Measurements from ENCODE around the gene PRDM11. TPM values are rescaled to one million over a fixed set of nuclear protein-coding genes. Genes with fewer than 3 reads are reported as not detected.

PRDM11 gene
- total RNA-seq, 1 donor from 2014 or later, result 20.7 TPM

DNA sequence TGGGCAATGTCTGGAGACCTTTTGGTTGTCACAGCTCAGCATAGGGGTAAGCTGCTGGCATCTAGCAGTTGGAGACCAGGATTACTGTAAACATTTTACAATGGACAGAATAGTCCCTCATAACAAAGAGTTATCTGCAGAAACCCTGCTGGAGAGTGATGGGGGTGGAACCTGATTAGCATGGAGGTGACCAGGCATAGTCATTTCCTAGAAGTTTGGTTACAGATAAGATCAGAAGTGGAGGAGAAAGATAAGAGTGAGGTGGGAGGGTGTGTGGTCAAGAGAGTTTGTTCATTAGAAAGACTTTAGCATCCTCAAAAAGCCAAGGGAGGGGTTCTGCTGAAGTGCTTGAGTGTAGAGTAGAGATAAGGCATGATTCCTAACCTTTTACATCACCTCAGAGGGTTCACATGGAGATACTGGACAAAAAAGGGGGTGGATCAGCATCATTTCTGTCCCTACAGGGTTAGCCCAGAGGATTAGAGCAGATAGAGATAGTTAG lies 38.8 kb downstream of the PRDM11 start:
- intact Hi-C loops (cut with DNase I), result loop anchor here (10.0 kb wide), 1 partner anchor 50 kb away; no protein-coding TSS in a partner anchor
- no peak for DNase-seq (ENCODE audit: low spot score)

DNA sequence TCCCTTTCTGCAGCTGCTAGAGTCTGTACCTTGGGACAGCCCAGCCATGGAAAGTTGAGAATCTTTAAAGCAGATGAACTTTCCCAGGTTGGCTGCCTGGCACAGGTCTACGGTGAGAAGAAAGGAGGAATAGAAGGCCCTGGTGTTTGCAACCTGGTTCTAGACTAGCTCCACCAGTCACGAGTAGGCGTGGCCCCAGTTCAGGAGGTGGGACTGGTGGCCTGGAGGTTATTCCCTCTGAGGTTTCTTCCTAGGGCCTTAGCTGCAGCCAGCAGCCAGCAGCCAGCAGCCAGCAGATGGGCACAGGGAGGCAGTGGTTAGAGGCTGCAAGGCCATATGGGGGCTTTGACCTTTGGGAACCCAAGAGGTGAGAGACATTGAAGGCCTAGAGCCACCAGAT lies 40.9 kb downstream of the PRDM11 start:
- intact Hi-C loops (cut with DNase I), result loop anchor here (10.0 kb wide), 1 partner anchor 47 kb away; no protein-coding TSS in a partner anchor
- DNase-seq (ENCODE audit: low spot score), result no peak

DNA sequence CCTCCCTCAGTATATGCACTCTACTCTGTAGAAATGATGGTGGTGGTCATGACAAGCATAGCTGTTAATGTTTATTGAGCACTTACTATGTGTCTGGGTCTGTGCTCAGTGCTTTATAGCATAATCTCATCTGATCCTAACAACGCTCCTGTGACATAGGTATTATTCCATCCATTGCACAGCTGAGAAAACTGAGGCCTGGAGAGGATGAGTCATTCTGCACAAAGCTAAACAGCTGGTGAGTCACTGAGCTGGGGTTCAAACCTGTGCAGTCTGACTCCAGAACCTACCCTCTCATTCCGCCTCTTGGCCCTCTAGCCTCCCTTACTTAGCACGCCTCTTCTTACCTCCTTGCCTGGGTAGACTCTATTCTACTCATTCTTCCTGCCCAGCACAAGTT lies 41.7 kb downstream of the PRDM11 start:
- no peak for DNase-seq (ENCODE audit: low spot score)
- intact Hi-C loops (cut with DNase I), result loop anchor here (10.0 kb wide), 1 partner anchor 47 kb away; no protein-coding TSS in a partner anchor

DNA sequence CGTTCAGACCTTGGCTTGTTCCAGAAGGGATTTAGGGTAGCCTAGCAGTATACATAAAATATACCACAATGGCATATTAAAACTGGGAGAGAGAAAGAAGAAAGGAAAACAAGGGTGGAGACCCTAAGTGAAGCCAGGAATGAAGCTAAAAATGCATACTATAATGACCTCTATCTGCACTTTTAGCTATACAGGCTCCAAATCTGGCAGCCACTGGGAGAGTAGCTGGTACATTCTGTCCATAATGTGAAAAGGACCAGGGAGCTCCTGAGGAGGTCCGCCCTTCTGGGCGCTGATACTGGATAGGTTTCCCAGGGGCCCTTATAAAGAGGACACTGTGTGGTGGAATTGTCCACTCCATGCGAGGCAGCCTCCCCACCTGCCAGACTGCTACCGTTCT lies 42.8 kb downstream of the PRDM11 start:
- intact Hi-C loops (cut with DNase I), result loop anchor here (10.0 kb wide), 1 partner anchor 46 kb away; no protein-coding TSS in a partner anchor
- DNase-seq (ENCODE audit: low spot score), result no peak

DNA sequence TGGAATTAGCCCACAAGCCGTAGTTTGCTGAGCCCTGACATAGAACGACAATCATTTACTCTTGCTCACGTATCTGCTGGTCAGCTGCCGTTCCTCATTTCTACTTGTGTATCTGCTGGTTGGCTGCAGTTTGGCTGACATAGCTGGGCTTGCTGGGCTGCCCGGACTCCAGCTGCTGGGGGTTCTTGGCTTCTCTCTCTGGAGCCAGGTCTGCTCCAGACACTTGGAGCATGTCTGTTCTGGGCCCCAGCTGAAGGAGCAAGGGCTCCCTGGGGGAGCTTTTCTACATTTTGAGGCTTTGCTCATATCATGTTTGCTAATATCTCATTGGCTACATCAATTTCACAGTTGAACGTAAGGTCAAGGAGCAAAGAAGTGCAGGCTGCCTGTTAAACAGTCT lies 47.3 kb downstream of the PRDM11 start:
- intact Hi-C loops (cut with DNase I), result no loop called here
- no peak for DNase-seq (ENCODE audit: low spot score)

DNA sequence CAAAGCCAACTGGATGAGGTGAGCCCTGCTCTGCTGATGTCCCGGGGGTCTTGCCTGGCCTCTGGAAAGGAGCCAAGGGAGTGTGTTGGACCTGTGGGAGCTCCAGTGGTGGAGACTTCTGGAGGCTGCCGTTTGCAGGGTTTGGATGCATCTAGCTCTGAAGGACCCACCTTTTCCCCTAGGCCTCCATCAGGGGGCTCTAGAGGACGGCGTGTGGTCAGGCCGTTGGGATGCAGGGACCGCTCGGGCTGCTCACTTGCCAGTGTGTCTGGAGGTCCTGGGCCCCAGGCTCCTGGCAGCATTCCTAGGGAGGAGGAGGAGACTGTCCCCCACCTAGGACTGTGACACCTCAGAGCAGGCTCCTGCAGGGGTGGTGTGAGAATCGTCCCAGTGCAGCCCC lies 58.3 kb downstream of the PRDM11 start:
- no peak for DNase-seq (ENCODE audit: low spot score)
- intact Hi-C loops (cut with DNase I), result no loop called here

DNA sequence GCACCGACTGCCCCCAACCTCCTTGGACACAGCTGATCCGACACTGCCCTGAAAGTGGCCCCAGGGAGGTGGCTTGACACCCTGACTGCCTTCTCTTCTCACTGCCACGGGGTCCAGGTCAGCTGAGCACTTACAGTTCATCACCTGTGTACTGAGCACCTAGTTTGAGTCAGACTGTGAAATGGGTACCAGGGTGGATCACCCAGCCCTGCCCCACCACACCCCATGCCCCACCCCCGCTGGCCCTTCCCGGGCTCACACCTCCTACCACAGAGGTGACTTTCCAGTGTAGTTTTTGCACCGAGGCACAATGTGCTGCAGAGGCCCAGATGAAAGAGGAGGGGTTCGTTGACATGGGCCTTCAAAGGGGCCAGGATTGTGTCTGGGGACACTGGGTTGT lies 59.5 kb downstream of the PRDM11 start:
- no peak for DNase-seq (ENCODE audit: low spot score)
- intact Hi-C loops (cut with DNase I), result no loop called here

DNA sequence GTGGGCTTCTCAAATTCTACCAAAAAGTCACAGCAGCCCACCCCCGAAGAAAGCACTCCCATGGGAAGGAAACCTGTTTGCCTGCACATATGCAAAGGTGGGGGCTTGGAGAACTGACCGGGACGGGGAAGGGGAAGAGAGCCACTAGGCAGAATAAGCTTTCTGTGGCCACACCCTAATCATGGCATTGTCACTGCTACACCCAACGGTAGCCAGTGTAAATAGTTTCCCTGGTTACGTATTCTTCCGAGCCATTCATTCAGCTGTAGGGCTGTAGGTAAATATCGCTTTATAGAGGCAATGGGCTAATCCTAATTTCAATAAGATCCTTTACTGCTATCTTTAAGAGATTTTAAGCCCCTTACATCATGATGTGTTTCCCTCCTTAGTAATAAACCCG lies 61.7 kb downstream of the PRDM11 start:
- DNase-seq (ENCODE audit: low spot score), result no peak
- intact Hi-C loops (cut with DNase I), result loop anchor here (2.0 kb wide), 1 partner anchor 25 kb away; no protein-coding TSS in a partner anchor

DNA sequence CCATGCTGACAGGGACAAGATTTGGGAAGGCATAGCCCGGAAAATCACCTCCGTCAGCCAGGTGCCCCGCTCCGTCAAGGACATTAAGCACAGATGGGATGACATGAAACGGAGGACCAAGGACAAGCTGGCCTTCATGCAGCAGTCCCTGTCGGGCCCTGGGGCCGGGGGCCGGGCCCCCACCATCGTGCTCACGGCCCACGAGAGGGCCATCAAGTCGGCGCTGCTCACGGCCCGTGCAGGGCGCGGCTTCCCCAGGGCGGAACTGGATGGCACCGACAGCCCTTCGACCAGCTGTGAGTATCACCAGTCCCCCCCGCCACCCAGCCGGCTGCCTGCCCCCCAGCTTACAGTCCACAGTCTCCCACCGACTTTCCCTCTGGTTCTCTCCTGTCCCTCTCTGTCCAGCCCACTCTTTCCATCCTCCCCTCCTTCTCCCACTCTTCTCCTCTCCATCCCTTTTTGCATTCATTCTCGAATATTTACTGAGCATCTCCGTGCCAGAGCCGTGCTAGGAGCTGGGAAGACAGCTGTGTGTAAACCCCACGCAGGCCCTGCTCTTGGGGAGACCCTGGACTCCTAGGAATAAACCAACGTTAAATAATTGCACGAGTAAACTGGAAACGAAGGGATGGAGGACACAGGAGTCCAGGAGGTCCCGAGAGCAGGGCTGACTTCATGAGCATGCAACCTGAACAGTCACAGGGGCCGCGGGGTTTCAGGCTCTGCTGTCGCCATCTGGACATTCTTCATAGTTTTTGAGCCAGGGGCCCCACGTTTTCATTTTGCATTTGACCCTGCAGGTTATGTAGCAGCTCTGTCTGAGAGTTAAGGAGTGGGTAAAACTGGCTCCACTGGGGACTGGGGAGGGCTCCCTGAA lies 62.8 kb downstream of the PRDM11 start:
- DNase-seq (ENCODE audit: low spot score), result no peak
- intact Hi-C loops (cut with DNase I), result loop anchor here (2.0 kb wide), 1 partner anchor 26 kb away; no protein-coding TSS in a partner anchor

DNA sequence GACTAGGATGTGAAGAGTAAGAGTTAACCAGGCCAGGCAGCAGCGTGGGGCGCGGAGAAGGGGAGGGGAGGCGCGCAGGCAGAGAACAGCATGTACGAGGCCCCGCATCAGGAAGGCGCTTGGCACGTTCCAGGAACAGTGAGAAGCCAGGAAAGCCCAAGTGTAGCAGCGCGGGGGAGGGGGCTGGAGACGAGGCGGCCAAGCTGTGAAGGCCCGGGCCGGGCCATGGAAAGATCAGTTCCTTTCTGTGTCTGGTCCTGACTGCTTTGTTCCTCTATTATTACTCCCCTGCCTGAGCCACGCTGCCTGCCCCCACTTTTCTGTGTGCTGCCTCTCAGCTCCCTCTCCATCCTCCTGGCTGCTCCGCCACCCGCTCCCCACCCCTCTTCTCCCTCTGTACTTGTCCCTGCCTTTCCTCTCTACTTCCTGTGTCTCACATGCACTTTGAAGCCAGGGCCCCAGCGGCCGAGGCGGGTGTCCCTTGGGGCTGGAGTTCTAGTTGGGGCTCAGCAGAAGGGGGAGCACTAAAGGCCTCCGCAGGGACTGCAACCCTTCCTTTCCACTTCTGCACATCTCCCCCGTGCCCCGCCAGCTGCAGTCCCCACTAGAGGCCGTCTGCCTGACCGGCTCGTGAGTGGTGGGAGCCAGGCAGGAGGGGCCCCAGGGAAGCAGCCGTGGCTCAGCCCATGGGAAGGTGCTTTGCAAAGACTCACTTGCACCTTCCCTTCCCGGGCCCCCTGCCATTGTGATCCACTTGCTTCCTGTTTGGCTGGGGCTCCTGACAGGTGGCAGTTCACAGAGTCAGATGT lies 63.7 kb downstream of the PRDM11 start:
- intact Hi-C loops (cut with DNase I), result loop anchor here (2.0 kb wide), 1 partner anchor 27 kb away; no protein-coding TSS in a partner anchor
- DNase-seq (ENCODE audit: low spot score), result peak; percentile 88

DNA sequence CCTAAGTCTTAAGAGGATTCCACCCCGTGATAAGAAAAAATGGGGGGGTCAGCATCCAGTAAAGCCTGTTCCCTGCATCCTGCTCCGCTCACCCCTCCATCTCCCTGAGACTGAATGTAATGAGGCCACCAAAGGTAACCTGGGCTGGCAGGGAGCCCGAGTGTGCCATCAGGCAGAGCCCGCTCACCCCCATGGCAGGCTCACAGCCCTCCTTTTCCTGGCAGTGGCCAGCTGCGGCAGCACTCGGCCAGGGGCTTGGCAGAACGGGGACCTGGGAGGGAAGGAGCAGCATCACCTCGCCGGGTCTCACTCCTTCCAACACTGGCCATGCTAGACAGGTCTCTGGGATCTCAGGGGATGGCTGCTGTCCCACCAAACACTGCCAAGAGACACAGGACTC lies 64.4 kb downstream of the PRDM11 start:
- DNase-seq (ENCODE audit: low spot score), result no peak
- intact Hi-C loops (cut with DNase I), result no loop called here

DNA sequence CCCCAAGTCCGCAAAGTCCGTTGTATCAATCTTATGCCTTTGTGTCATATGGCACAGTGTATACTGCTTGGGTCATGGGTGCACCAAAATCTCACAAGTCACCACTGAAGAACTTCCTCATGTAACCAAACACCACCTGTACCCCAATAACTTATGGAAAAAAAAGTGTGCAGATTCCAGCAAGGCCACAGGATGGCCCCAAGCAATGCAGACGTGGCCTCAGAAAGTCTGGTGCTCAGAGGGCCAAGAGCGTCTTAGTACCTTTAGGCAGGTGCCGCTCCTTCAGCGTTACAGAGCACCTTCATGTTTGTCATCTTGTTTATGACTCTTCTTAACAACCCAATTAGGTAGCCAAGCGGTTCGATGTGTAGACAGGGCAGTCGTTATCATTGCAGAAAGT lies 65.3 kb downstream of the PRDM11 start:
- intact Hi-C loops (cut with DNase I), result no loop called here
- no peak for DNase-seq (ENCODE audit: low spot score)

DNA sequence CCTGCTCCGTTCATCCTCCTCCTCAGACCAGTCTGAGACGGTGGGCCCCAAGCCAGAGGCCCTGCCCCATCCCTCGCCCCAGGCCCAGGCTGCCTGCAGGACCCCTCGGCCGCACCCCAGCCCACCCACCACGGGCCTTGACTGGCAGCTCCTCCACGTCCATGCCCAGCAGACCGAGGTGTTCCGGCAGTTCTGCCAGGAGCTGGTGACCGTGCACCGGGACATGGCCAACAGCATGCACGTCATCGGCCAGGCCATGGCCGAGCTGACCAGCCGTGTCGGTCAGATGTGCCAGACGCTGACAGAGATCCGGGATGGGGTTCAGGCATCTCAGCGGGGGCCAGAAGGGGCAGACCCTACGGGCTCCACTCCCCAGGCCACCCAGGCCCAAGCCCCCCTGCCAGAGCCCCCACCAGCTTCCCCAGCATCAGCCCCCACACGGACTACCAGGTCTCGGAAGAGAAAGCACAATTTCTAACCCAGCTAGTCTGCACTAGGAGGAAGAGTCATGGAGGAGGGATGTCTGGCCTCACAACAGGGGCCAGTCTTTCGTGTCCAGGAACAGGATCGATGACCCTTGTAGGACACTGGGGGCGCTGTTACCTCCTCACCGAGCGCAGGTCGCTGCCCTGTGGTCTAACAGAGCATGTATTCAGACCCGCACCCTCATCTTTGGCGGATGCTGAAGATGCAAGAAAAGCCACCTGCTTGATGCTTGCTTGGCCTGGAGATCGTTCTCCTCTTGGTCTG lies 66.3 kb downstream of the PRDM11 start:
- intact Hi-C loops (cut with DNase I), result no loop called here
- no peak for DNase-seq (ENCODE audit: low spot score)

DNA sequence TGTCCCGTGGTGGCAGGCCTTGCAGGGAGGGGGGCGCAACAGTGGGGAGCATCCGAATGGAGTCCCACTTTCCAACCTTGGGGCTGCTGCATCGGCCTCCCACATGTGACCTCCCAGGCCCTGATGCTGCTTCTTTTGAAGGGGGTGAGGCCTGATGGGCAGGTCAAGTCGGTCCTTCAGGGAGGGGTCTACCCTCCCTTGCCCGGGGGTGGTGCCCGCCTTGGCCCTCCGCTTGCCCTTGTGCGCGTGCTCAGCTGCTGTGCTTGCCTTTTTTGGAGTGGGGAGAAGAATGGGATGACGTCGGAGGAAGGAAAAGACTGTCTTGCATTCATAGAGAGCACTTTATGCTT lies 66.9 kb downstream of the PRDM11 start:
- intact Hi-C loops (cut with DNase I), result no loop called here
- no peak for DNase-seq (ENCODE audit: low spot score)

DNA sequence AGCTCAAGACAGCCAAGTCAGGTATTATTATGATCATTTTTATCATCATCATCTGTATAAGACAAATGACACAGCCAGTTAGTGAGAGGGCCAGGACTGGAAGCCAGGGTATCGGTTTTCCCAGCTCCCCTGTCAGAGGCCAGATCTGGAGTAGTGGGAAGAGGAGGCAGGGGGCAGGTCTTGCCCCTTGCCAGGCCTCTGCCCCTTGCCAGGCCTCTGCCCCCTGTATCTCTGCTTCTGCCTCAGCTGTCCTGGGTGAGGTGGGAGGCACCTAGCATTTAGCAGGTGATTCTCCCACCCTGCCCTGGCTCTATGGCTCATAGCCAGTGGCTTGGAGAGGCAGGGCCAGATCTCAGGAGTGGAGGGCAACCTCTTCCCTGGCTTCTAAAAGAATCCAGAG lies 67.3 kb downstream of the PRDM11 start:
- no peak for DNase-seq (ENCODE audit: low spot score)
- intact Hi-C loops (cut with DNase I), result no loop called here

DNA sequence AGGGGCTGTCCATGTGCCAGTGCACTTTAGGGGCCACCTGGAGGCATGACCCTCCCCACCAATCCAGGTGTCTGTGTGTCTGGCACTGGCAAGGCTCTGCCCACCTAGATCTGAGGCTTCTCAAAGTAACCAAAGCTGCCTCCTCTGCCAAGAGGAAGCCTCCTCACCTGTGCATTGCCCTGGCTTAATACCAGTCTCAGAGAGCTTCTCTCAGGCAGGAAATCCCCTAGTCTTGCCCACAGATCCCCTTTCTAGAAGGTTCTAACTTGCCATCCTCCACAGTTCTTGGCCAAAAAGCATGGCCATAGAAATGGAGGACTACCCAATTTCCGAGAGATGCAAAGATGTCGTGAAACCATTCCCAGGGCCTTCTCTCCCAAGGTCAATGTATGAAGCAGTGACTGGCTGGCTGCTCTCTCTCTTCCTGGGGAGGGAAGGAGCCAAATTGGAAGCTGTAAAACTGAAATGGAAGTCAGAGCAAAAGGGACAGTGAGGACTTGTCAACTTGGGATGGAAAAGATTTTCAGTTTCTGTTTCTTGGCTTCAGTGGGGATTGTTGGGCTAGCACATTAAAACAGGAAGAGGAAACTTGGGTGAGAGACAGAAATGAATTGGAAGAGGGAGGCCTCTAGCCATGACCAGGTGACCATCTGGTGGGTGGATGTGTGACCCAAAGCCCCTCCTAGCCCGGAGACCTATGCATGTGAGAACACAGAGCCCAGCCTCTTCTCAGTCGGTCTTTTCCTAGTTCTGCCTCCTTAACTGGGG lies 68.8 kb downstream of the PRDM11 start:
- intact Hi-C loops (cut with DNase I), result no loop called here
- DNase-seq (ENCODE audit: low spot score), result no peak

DNA sequence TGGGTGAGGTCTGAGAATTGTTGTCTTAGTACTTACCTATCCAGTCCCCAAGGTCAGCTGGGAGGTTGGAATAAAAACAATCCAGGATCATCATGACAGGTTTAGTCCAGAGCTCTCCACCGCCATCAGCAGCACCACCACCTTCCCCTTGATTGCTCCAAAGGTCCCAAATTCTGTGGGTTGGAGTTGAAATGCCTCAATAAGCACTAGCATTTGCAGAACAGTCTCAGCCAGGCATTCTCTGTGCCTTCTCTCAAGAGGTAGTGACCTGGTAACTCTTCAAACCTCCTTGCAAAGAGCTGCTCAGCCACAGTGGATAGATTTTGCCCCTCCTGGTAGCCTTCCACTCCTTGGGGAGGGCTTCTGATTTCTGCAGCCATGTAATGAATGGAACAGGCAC lies 69.6 kb downstream of the PRDM11 start:
- no peak for DNase-seq (ENCODE audit: low spot score)
- intact Hi-C loops (cut with DNase I), result no loop called here

DNA sequence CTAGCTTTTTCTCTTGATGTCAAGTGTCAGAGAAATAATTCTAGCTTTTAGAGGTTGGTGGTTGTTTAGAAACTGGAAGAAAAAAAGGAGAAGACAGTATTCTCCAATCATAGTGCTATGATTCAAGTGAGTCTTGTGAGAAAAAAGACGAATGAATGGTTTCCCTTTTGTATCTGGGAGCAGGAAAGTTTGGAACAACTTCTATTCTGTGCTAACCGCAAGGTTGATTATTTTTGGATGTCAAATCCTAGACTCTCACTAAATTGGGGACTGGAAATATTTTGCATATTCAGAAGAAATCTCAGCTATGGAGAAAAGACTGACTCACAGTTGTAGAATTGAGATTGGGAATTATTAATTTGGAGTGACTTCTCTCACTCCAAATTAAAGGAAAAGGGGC lies 70.5 kb downstream of the PRDM11 start:
- DNase-seq (ENCODE audit: low spot score), result no peak
- intact Hi-C loops (cut with DNase I), result no loop called here

DNA sequence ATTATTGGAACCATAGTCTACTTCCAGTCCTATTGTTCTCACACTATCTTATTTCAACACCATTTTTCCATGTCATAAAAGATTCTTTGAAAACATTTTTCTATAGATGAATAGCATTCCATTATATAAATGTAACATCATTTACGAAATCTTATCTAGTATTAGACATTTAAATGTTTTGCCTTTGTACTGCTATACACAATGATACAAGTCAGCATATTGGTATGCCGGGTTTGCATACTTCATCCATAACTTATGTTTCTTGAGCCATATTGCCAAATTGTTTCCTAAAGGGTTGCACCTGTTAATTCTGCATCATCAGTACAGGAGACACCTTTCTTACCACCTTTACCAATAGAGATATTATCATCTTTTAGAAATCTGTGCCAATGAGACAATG lies 71.6 kb downstream of the PRDM11 start:
- DNase-seq (ENCODE audit: low spot score), result no peak

More for the DNA sequence above, 71.6 kb downstream of the PRDM11 start:
- intact Hi-C loops (cut with DNase I), result no loop called here

All from cardiac septum (tissue), 1 donor.